HepG2 (cell line): ENCODE results near the gene CHRNB1. TPM values are rescaled to one million over a fixed set of nuclear protein-coding genes. Genes with fewer than 3 reads are reported as not detected.

Source experiments
- ATAC-seq: fragments of 200-7000 bp; cut with Tn5 transposase; 3 replicates; pipeline ENCODE4 v1.9.1; 2020; ENCODE audit warnings: mild to moderate bottlenecking, moderate library complexity
- BruUV-seq: library from RNA; stranded (reverse); fragments of 400-500 nt; replicated peaks from 2 replicates; lab custom pipeline; 2021; lab: Mats Ljungman, UMichigan
- CTCF ChIA-PET: fragments of 300-600 bp; formaldehyde crosslinking; extraction: SDS; loops from one replicate; lab custom pipeline; 2021; ENCODE audit warnings: low total read pairs, inconsistent platforms, low intra/inter-chr PET ratio; lab: Yijun Ruan, JAX
- POLR2A ChIA-PET: fragments of 350-600 bp; sonication (Branson Sonifier 250); formaldehyde crosslinking; loops from one replicate; lab custom pipeline; 2020; ENCODE audit warnings: antibody characterized with exemption, inconsistent platforms; lab: Yijun Ruan, JAX
- DNase-seq: peaks from one replicate; pipeline ENCODE4 v3.0.0-alpha.2; 2015; ENCODE audit warnings: low spot score
- FAIRE-seq: peaks from 3 replicates; lab custom pipeline; 2011; peaks lifted over from hg19 to GRCh38; lab: Jason Lieb, UNC
- H2AFZ ChIP-seq: one replicate; pipeline ENCODE4 v1.6.1; 2011; ENCODE audit warnings: low read length, inconsistent platforms
- H3K27ac ChIP-seq: fragments of 300-600 bp; 3 replicates; pipeline ENCODE4 v1.8.0; 2011; ENCODE audit warnings: mixed run types, mild to moderate bottlenecking, mixed read lengths, low read length, inconsistent platforms; ENCODE audit not compliant: insufficient read depth; ENCODE audit errors: extremely low read length
- H3K27me3 ChIP-seq, 2 experiments: fragments of 200-600 bp in 1 of 2; 2 replicates in 1 of 2; 3 replicates in 1 of 2; pipeline versions ENCODE4 v1.6.0 to v1.8.0; 2011; ENCODE audit warnings: low read length in 2 of 2, mild to moderate bottlenecking in 2 of 2, moderate library complexity in 2 of 2, inconsistent platforms in 1 of 2; ENCODE audit not compliant: insufficient read depth in 2 of 2, control insufficient read depth in 1 of 2
- H3K36me3 ChIP-seq, 2 experiments: fragments of 200-600 bp in 1 of 2; replicated peaks in 1 of 2; 2 replicates in 1 of 2; 3 replicates in 1 of 2; pipeline versions ENCODE4 v1.5.1 to v1.8.0; 2011; ENCODE audit warnings: low read length in 2 of 2, inconsistent platforms in 1 of 2; ENCODE audit not compliant: insufficient read depth in 2 of 2, control insufficient read depth in 1 of 2
- H3K4me1 ChIP-seq: 2 replicates; pipeline ENCODE4 v1.5.1; 2012; ENCODE audit warnings: low read length, inconsistent platforms; ENCODE audit not compliant: insufficient read depth
- H3K4me2 ChIP-seq: 2 replicates; pipeline ENCODE4 v1.6.0; 2011; ENCODE audit warnings: low read depth, low read length, inconsistent platforms
- H3K4me3 ChIP-seq, 3 experiments: fragments of 200-600 bp in 1 of 3; sonication (generic), shearing (Covaris generic) in 1 of 3; replicated peaks in 1 of 3; 2 replicates each; pipeline ENCODE4 v1.5.1; 2011 to 2016; ENCODE audit warnings: low read length in 3 of 3, inconsistent platforms in 2 of 3, low read depth in 2 of 3, mild to moderate bottlenecking in 2 of 3, control low read depth in 1 of 3, mixed read lengths in 1 of 3; ENCODE audit not compliant: insufficient read depth in 1 of 3
- H3K79me2 ChIP-seq: one replicate; pipeline ENCODE4 v1.6.1; 2011; ENCODE audit warnings: low read length, inconsistent platforms; ENCODE audit not compliant: insufficient read depth
- H3K9ac ChIP-seq: 2 replicates; pipeline ENCODE4 v1.6.0; 2011; ENCODE audit warnings: mild to moderate bottlenecking, low read depth, low read length, inconsistent platforms; ENCODE audit not compliant: insufficient read depth
- H3K9me3 ChIP-seq: 2 replicates; pipeline ENCODE4 v1.5.1; 2012; ENCODE audit warnings: mild to moderate bottlenecking, low read length
- H4K20me1 ChIP-seq: 2 replicates; pipeline ENCODE4 v1.6.0; 2011; ENCODE audit warnings: inconsistent platforms, mild to moderate bottlenecking, low read length, moderate library complexity; ENCODE audit not compliant: insufficient read depth
- ARID3A ChIP-seq: IDR thresholded peaks from 2 replicates; pipeline ENCODE4 v1.6.1; 2012; ENCODE audit warnings: low read depth, low read length, improper control_type of control experiment
- GLI4 ChIP-seq: sonication (generic); formaldehyde crosslinking; IDR thresholded peaks from 2 replicates; pipeline ENCODE4 v1.5.1; 2020; ENCODE audit warnings: missing genetic modification reagents, mild to moderate bottlenecking, moderate library complexity, borderline replicate concordance
- GLMP ChIP-seq: sonication (generic); formaldehyde crosslinking; IDR thresholded peaks from 2 replicates; pipeline ENCODE4 v1.9.0; 2021; ENCODE audit warnings: missing genetic modification reagents, mild to moderate bottlenecking, borderline replicate concordance
- HMG20B ChIP-seq: conservative IDR thresholded peaks from 2 replicates; pipeline ENCODE4 v1.6.1; 2016; ENCODE audit warnings: missing genetic modification reagents, missing compliant biosample characterization
- HNF4A ChIP-seq: sonication (generic); formaldehyde crosslinking; IDR thresholded peaks from 2 replicates; pipeline ENCODE4 v1.4.0; 2020; ENCODE audit warnings: missing genetic modification reagents
- IRF9 ChIP-seq: sonication (generic); formaldehyde crosslinking; IDR thresholded peaks from 2 replicates; pipeline ENCODE4 v1.8.0; 2022; ENCODE audit warnings: missing genetic modification reagents, mild to moderate bottlenecking, borderline replicate concordance
- MLX ChIP-seq: IDR thresholded peaks from 2 replicates; pipeline ENCODE4 v1.6.1; 2016
- RARG ChIP-seq: sonication (generic); formaldehyde crosslinking; IDR thresholded peaks from 2 replicates; pipeline ENCODE4 v1.4.0; 2020; ENCODE audit warnings: low read depth, mild to moderate bottlenecking, missing genetic modification reagents
- SAFB2 ChIP-seq: sonication (generic); formaldehyde crosslinking; IDR thresholded peaks from 2 replicates; pipeline ENCODE4 v1.5.1; 2020; ENCODE audit warnings: missing genetic modification reagents, low read depth, mild to moderate bottlenecking, borderline replicate concordance
- TBX2 ChIP-seq: sonication (generic); formaldehyde crosslinking; IDR thresholded peaks from 2 replicates; pipeline ENCODE4 v1.5.0; 2020; ENCODE audit warnings: missing genetic modification reagents, mild to moderate bottlenecking, borderline replicate concordance
- ZFX ChIP-seq: sonication (generic); formaldehyde crosslinking; IDR thresholded peaks from 2 replicates; pipeline ENCODE4 v1.4.0; 2020; ENCODE audit warnings: mild to moderate bottlenecking, low read depth, missing genetic modification reagents, moderate library complexity
- ZNF383 ChIP-seq: sonication (generic); formaldehyde crosslinking; IDR thresholded peaks from 2 replicates; pipeline ENCODE4 v1.4.0; 2020; ENCODE audit warnings: missing genetic modification reagents, mild to moderate bottlenecking, borderline replicate concordance
- ZNF749 ChIP-seq: sonication (generic); formaldehyde crosslinking; IDR thresholded peaks from 2 replicates; pipeline ENCODE4 v1.8.0; 2022; ENCODE audit warnings: mild to moderate bottlenecking, missing genetic modification reagents, moderate library complexity, borderline replicate concordance
- ZSCAN22 ChIP-seq: sonication (generic); formaldehyde crosslinking; IDR thresholded peaks from 2 replicates; pipeline ENCODE4 v1.4.0; 2020; ENCODE audit warnings: mild to moderate bottlenecking, missing genetic modification reagents
- WGBS: methylation state at CpG from one replicate; pipeline ENCODE4 v1.1.6; 2017; ENCODE audit warnings: low lambda C conversion rate; 5-methylcytosine and 5-hydroxymethylcytosine counted together
- in situ Hi-C: cut with HindIII; loops from 2 replicates; pipeline ENCODE4 v1.10.0; 2017; ENCODE audit warnings: low pct_unique_long_range_greater_than_20kb; ENCODE audit not compliant: extremely low pct_ligation_motif_present
- intact Hi-C: fragments of 100-400 bp; cut with micrococcal nuclease; formaldehyde crosslinking; loops from one replicate; pipeline ENCODE4 v1.10.0; 2022; ENCODE audit not compliant: unreplicated experiment
- polyA plus RNA-seq, 8 experiments: library from polyadenylated mRNA; depleted of rRNA in 3 of 8; stranded (reverse) in 7 of 8; unstranded in 1 of 8; fragments of >200 nt; fragmentation: Illumina TruSeq in 4 of 8; extraction: Trizol in 4 of 8; gene quantifications; 2 replicates each; pipeline versions ENCODE4 v1.2.1 to v1.2.3, GENCODE V29; 2011 to 2016; ENCODE audit warnings: low read depth in 4 of 8, missing spikeins in 1 of 8, mixed read lengths in 1 of 8; ENCODE audit not compliant: insufficient read depth in 1 of 8
- total RNA-seq, 5 experiments: library from RNA; depleted of rRNA; stranded (reverse); fragments of >200 nt; fragmentation: Illumina TruSeq; extraction: Trizol; gene quantifications; 2 replicates each; pipeline ENCODE4 v1.2.3, GENCODE V29; 2016; ENCODE audit warnings: low read depth in 1 of 5

The CHRNB1 gene
- total and polyA plus RNA-seq, 2 of the 13 experiments (the other 11 are each of a cell fraction or from before 2014, with no cell fraction given): 5.4 to 33.7 TPM

GRCh38 chr17:7493941-7494340 lies 49.1 kb downstream of the CHRNB1 start (continued):
- no peak for TF ChIP-seq IRF9 (CRISPR knock-in tag)
- no peak for TF ChIP-seq MLX (CRISPR knock-in tag)

- H3K27me3 ChIP-seq: no peaks in the 10 kb centered on the region
- no peaks in the 10 kb centered on the region for H3K9me3 ChIP-seq
- H3K9ac ChIP-seq: no peak overlapping the region
- in situ Hi-C loops (no loop called here), intact Hi-C loops (no loop called here)
- H2AFZ ChIP-seq: no peak overlapping the region
- ChIA-PET CTCF (no interaction called here), POLR2A (interaction anchor here (3.2 kb wide), 1 partner anchor 12 kb away, joined by 12 read pairs; the partner anchor contains the start of gene POLR2A)
- H3K27ac ChIP-seq: no peak overlapping the region
- no peak overlapping the region for H3K4me2 ChIP-seq
- no peak for DNase-seq
- no peak for ATAC-seq
- no peak for TF ChIP-seq ZSCAN22 (CRISPR knock-in tag)
- no peak for TF ChIP-seq RARG
- no peak for TF ChIP-seq ZFX
- TF ChIP-seq HMG20B (CRISPR knock-in tag): no peak
- TF ChIP-seq TBX2 (CRISPR knock-in tag): no peak
- no peak for TF ChIP-seq GLI4
- TF ChIP-seq ZNF383 (CRISPR knock-in tag): no peak
- no peak for TF ChIP-seq HNF4A (CRISPR knock-in tag)
- TF ChIP-seq ARID3A: no peak
- no peak for TF ChIP-seq ZNF749
- TF ChIP-seq SAFB2 (CRISPR knock-in tag): no peak
- no peak for TF ChIP-seq GLMP (CRISPR knock-in tag)
- H3K4me1 ChIP-seq: peaks cover 19% of the 10 kb centered on the region
- peaks cover 38% of the 10 kb centered on the region; the same call in 1 of the 2 replicates for H4K20me1 ChIP-seq
- FAIRE-seq: no peak
- peaks cover 47% of the 10 kb centered on the region for H3K79me2 ChIP-seq
- H3K36me3 ChIP-seq: peaks cover 41 to 68% of the 10 kb centered on the region in 2 experiments
- H3K4me3 ChIP-seq: no peak overlapping the region
- whole genome bisulfite sequencing: 97% methylated on average over 8 of the region's 12 CpGs
- no TSS peak for BruUV-seq
Observed at GRCh38 chr17:7495906-7496434, 51.1 kb downstream of the CHRNB1 start.
